NCI-H2196 (cell line): ENCODE measurements around the gene MYO5A.
"Not testable (repeated sequence)": the region's sequence is repeated elsewhere in the genome, so short reads cannot be mapped to it uniquely, and the experiment has no call there.

Source experiments
- DNase-seq: peaks from one replicate; lab custom pipeline; 2025; ENCODE audit not compliant: unreplicated experiment; lab: John Stamatoyannopoulos, UW

The MYO5A gene

GRCh38 chr15:52424856-52425431, 103.7 kb downstream of the MYO5A start:
- DNase-seq: no peak

- DNase-seq: no peak
Observed at GRCh38 chr15:52423852-52424251, 104.8 kb downstream of the MYO5A start.

GRCh38 chr15:52422001-52422400, 106.7 kb downstream of the MYO5A start:
- DNase-seq: no peak

GRCh38 chr15:52421029-52421428, 107.7 kb downstream of the MYO5A start:
- no peak for DNase-seq

GRCh38 chr15:52419494-52419893, 109.2 kb downstream of the MYO5A start:
- DNase-seq: no peak

GRCh38 chr15:52417957-52418356, 110.7 kb downstream of the MYO5A start:
- no peak for DNase-seq

- DNase-seq: no peak
Observed at GRCh38 chr15:52417521-52417920, 111.2 kb downstream of the MYO5A start.

- not testable (repeated sequence) for DNase-seq
Observed at GRCh38 chr15:52416566-52416965, 112.1 kb downstream of the MYO5A start.

- DNase-seq: no peak
Observed at GRCh38 chr15:52415628-52416027, 113.1 kb downstream of the MYO5A start.

- DNase-seq: no peak
Observed at GRCh38 chr15:52414936-52415335, 113.7 kb downstream of the MYO5A start.

- DNase-seq: no peak
Observed at GRCh38 chr15:52408823-52409222, 119.9 kb downstream of the MYO5A start.

GRCh38 chr15:52407374-52407773, 121.3 kb downstream of the MYO5A start:
- no peak for DNase-seq

GRCh38 chr15:52406601-52407000, 122.1 kb downstream of the MYO5A start:
- no peak for DNase-seq

- no peak for DNase-seq
Observed at GRCh38 chr15:52405856-52406255, 122.8 kb downstream of the MYO5A start.

GRCh38 chr15:52397118-52397517, 131.6 kb downstream of the MYO5A start:
- no peak for DNase-seq

- no peak for DNase-seq
Observed at GRCh38 chr15:52394118-52394517, 134.6 kb downstream of the MYO5A start.

GRCh38 chr15:52392008-52392687, 136.5 kb downstream of the MYO5A start:
- no peak for DNase-seq

- no peak for DNase-seq
Observed at GRCh38 chr15:52391069-52391468, 137.6 kb downstream of the MYO5A start.

- no peak for DNase-seq
Observed at GRCh38 chr15:52385670-52386069, 143.0 kb downstream of the MYO5A start.

- no peak for DNase-seq
Observed at GRCh38 chr15:52383100-52383588, 145.5 kb downstream of the MYO5A start.

- no peak for DNase-seq
Observed at GRCh38 chr15:52382647-52383046, 146.0 kb downstream of the MYO5A start.

GRCh38 chr15:52379395-52380106, 149.1 kb downstream of the MYO5A start:
- no peak for DNase-seq
